Keratinocyte (primary cell): ENCODE results near the gene CNPY1. TPM values are rescaled to one million over a fixed set of nuclear protein-coding genes. Genes with fewer than 3 reads are reported as not detected.
A peak's percentile ranks its signal among the peaks of the same experiment; 100 is the strongest.

Source experiments
- DNase-seq: peaks from one replicate; pipeline ENCODE4 v3.0.0-alpha.2; 2011; ENCODE audit warnings: low read depth, missing footprints, low spot score
- FAIRE-seq: peaks from 2 replicates; lab custom pipeline; 2011; peaks lifted over from hg19 to GRCh38; lab: Jason Lieb, UNC
- H2AFZ ChIP-seq: 2 replicates; pipeline ENCODE4 v1.6.0; 2012; ENCODE audit warnings: low read length, control low read depth, inconsistent platforms; ENCODE audit not compliant: control insufficient read depth
- H3K27ac ChIP-seq: 2 replicates; pipeline ENCODE4 v1.5.1; 2011; ENCODE audit warnings: low read length; ENCODE audit not compliant: control insufficient read depth, insufficient read depth
- H3K27me3 ChIP-seq: 3 replicates; pipeline ENCODE4 v1.6.0; 2011; ENCODE audit warnings: low read length; ENCODE audit not compliant: control insufficient read depth, insufficient read depth; ENCODE audit errors: extremely low read depth
- H3K36me3 ChIP-seq, 2 experiments: 2 replicates in 1 of 2; 3 replicates in 1 of 2; pipeline ENCODE4 v1.5.1; 2011; ENCODE audit warnings: low read length in 2 of 2, mild to moderate bottlenecking in 1 of 2; ENCODE audit not compliant: control insufficient read depth in 2 of 2, insufficient read depth in 2 of 2; ENCODE audit errors: extremely low read depth in 1 of 2
- H3K4me1 ChIP-seq: 3 replicates; pipeline ENCODE4 v1.5.1; 2011; ENCODE audit warnings: low read length; ENCODE audit not compliant: control insufficient read depth, insufficient read depth; ENCODE audit errors: extremely low read depth
- H3K4me2 ChIP-seq: 3 replicates; pipeline ENCODE4 v1.6.0; 2011; ENCODE audit warnings: low read depth, low read length; ENCODE audit not compliant: control insufficient read depth, insufficient read depth; ENCODE audit errors: extremely low read depth
- H3K4me3 ChIP-seq, 3 experiments: fragments of 200-600 bp in 1 of 3; sonication (generic) in 1 of 3; 2 replicates in 2 of 3; 3 replicates in 1 of 3; pipeline ENCODE4 v1.5.1; 2011 to 2016; ENCODE audit warnings: low read length in 3 of 3, mild to moderate bottlenecking in 3 of 3, control low read depth in 2 of 3, inconsistent platforms in 1 of 3, low read depth in 1 of 3, mixed read lengths in 1 of 3, mixed run types in 1 of 3, moderate library complexity in 1 of 3; ENCODE audit not compliant: control insufficient read depth in 2 of 3, insufficient read depth in 2 of 3; ENCODE audit errors: extremely low read depth in 1 of 3
- H3K79me2 ChIP-seq: 2 replicates; pipeline ENCODE4 v1.6.0; 2012; ENCODE audit warnings: low read length; ENCODE audit not compliant: control insufficient read depth, insufficient read depth
- H3K9ac ChIP-seq: 3 replicates; pipeline ENCODE4 v1.6.0; 2011; ENCODE audit warnings: low read length; ENCODE audit not compliant: control insufficient read depth, insufficient read depth; ENCODE audit errors: extremely low read depth
- H3K9me1 ChIP-seq: 3 replicates; pipeline ENCODE4 v1.6.0; 2011; ENCODE audit warnings: low read length; ENCODE audit not compliant: control insufficient read depth, insufficient read depth; ENCODE audit errors: extremely low read depth
- H3K9me3 ChIP-seq: 2 replicates; pipeline ENCODE4 v1.5.1; 2012; ENCODE audit warnings: low read depth, low read length; ENCODE audit not compliant: control insufficient read depth
- H4K20me1 ChIP-seq: 3 replicates; pipeline ENCODE4 v1.6.0; 2011; ENCODE audit warnings: low read length; ENCODE audit not compliant: control insufficient read depth, insufficient read depth; ENCODE audit errors: extremely low read depth
- CTCF ChIP-seq, 3 experiments: IDR thresholded peaks in 1 of 3; conservative IDR thresholded peaks in 1 of 3; optimal IDR thresholded peaks in 1 of 3; 2 replicates in 2 of 3; 3 replicates in 1 of 3; pipeline versions ENCODE3 to v1.5.1; 2011; ENCODE audit warnings: low read length in 3 of 3, mild to moderate bottlenecking in 3 of 3, moderate library complexity in 2 of 3, control low read depth in 1 of 3, inconsistent platforms in 1 of 3; ENCODE audit not compliant: insufficient read depth in 2 of 3; ENCODE audit errors: extremely low read depth in 1 of 3
- EZH2 ChIP-seq: IDR thresholded peaks from one replicate; pipeline ENCODE4 v1.6.1; 2012; ENCODE audit warnings: inconsistent platforms, mild to moderate bottlenecking, low read length, moderate library complexity
- dilution Hi-C: fragments of 300-500 bp; cut with MboI; formaldehyde crosslinking; loops from one replicate; pipeline ENCODE4 v1.7.0; 2020; ENCODE audit warnings: low sequenced_read_pairs; ENCODE audit not compliant: extremely low pct_ligation_motif_present
- polyA plus RNA-seq, 5 experiments: library from polyadenylated mRNA; depleted of rRNA in 3 of 5; stranded (reverse) in 3 of 5; stranded (forward) in 1 of 5; unstranded in 1 of 5; fragments of >200 nt; gene quantifications; 1 replicate in 1 of 5; 2 replicates in 3 of 5; 3 replicates in 1 of 5; pipeline versions ENCODE4 v1.2.1 to v1.2.3, GENCODE V29; 2011 to 2012; ENCODE audit warnings: missing spikeins in 2 of 5, low read depth in 1 of 5, low replicate concordance in 1 of 5

Gene CNPY1
- polyA plus RNA-seq, 1 donor (not counting 4 experiments of a cell fraction or from before 2014, with no cell fraction given): not detected

- dilution Hi-C loops: no loop called here
These were observed 74.6 kb downstream of the CNPY1 start for GRCh38 chr7:155471718-155472117.

DNA sequence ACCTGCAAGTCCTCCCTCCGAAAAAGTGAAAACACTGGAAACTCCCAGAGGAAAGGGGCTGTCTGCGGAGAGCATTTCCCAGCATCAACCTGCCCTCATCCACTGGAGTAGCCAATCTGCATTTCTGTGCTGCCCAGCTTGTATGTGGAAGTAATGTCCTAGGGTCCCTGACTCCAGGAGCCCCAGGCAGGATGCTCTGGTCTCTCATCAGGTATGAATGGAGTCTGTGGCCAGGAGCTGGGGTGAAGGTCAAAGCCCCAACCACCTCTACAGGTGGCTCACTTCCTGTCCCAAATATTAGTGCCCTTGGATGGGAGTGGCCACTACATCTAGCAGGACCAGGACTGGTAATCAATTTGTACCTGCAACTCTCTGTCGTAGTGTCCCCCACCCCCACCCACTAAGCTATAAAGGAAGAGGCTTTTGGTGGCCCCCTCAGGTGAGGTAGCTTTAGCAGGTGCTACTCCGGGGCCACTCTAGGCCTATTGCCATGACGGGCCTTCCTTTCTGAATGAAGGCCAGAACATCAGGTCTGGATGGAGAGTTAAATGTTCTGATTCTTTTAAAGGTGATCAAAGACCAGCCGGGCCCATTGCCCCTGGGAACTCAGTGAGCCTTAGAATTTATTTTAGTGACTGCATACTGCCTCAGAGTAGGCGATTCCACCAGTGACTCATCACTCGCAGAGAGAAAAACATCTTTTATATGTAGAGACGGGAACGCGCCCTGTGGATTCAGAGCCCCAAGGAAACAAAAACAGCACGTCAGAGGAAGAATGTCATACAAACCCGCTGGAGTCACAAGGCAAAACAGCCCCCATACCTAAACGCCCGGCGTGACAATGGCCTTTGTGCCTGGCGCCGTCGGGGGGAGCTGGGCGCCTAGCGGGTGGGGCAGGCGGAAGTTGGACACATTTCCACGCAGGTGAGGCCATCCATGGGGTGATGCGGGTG lies 75.4 kb downstream of the CNPY1 start:
- Histone ChIP-seq H3K4me3 (no peak overlapping the region), H3K27ac (no peak overlapping the region), H3K4me2 (peak overlapping the region; percentile 5), H2AFZ (no peak overlapping the region), H3K9me3 (no peaks in the 10 kb centered on the region), H3K4me1 (peaks cover 8% of the 10 kb centered on the region), H3K9me1 (no peaks in the 10 kb centered on the region), H3K36me3 (no peaks in the 10 kb centered on the region), H3K27me3 (peaks cover 64% of the 10 kb centered on the region), H3K9ac (no peak overlapping the region), H3K79me2 (no peaks in the 10 kb centered on the region), H4K20me1 (no peaks in the 10 kb centered on the region)
- DNase-seq (no peak), FAIRE-seq (no peak)
- dilution Hi-C loops: no loop called here
- no peak for TF ChIP-seq EZH2
- TF ChIP-seq CTCF (optimal IDR thresholded peaks at IDR 0.05 in 1 of 3, IDR thresholded peaks at IDR 0.05 in 1 of 3, conservative IDR thresholded peaks at IDR 0.05 in 1 of 3; ENCODE audit: extremely low read depth in 1 of 3, insufficient read depth in 2 of 3, low read length in 3 of 3): no peak

More at GRCh38 chr7:155471718-155472117, 74.6 kb downstream of the CNPY1 start:
- Histone ChIP-seq H3K27ac (no peak overlapping the region), H3K4me1 (peaks cover 8% of the 10 kb centered on the region), H3K79me2 (no peaks in the 10 kb centered on the region), H3K9me1 (no peaks in the 10 kb centered on the region), H3K36me3 (no peaks in the 10 kb centered on the region), H3K27me3 (peaks cover 61% of the 10 kb centered on the region), H3K4me2 (no peak overlapping the region), H3K4me3 (no peak overlapping the region), H2AFZ (no peak overlapping the region), H3K9ac (no peak overlapping the region), H3K9me3 (no peaks in the 10 kb centered on the region), H4K20me1 (no peaks in the 10 kb centered on the region)
- FAIRE-seq: no peak
- DNase-seq: no peak
- TF ChIP-seq EZH2 (no peak), CTCF (optimal IDR thresholded peaks at IDR 0.05 in 1 of 3, IDR thresholded peaks at IDR 0.05 in 1 of 3, conservative IDR thresholded peaks at IDR 0.05 in 1 of 3; ENCODE audit: extremely low read depth in 1 of 3, insufficient read depth in 2 of 3, low read length in 3 of 3) (no peak)
